GM12801 (cell line): ENCODE results near the gene NPPA.

Experiments used
- CTCF ChIP-seq: IDR thresholded peaks from one replicate; pipeline ENCODE4 v1.5.1; 2011; ENCODE audit warnings: control low read depth; ENCODE audit not compliant: insufficient read length; ENCODE audit errors: extremely low read depth

NPPA gene

GRCh38 chr1:11817192-11817591, 30.4 kb downstream of the NPPA start:
- no peak for TF ChIP-seq CTCF

GRCh38 chr1:11813021-11813420, 34.6 kb downstream of the NPPA start:
- TF ChIP-seq CTCF = no peak

GRCh38 chr1:11807133-11807532, 40.5 kb downstream of the NPPA start:
- no peak for TF ChIP-seq CTCF

GRCh38 chr1:11806307-11806936, 41.2 kb downstream of the NPPA start:
- no peak for TF ChIP-seq CTCF

DNA sequence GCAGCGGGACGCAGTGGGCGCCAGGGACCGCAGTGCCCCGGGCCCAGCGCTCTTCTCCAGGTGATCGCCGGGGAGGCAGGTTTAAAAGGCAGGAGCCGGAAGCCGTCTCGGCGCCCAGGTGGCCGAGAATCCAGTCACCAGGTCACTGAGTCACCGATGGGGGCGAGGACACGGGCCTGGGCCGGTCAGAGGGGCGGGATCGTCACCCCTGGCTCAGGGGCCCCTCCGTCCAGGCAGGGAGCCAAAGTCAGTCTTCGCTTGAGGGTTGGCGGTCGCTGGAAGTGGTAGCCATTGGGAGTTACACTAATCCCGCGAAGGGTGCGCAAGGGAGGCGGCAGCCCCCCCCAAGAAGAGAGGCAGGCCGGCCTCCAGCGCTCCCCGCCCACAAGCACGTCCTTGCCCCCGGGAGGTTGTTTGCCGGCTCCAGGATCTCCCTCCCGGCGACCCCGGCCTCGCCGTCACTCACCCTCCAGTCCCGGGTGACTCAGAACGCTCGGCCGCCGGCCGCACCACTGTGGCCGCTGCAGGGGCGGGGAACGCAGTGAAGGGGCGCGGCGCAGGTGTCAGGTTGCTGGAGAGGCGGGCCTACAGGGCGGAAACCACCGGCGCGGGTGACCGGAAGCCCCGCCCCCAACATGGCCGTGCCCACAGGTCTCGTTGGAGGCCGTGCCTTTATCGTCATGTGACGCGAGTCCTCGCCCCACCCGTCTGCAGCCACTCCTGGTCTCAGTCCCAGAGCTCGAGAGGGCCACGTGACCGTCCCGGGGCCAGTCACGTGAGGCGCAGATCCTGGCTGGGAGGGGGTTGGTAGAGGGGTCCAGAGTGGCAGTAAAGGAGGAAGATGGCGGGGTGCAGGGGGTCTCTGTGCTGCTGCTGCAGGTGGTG, 41.9 kb downstream of the NPPA start, which contains the start of the genes CLCN6 and MTHFR:
Gene CLCN6, plus strand, starts transcription at position 770 of the 885 bp plus-strand sequence. Its CDS starts 72 bp downstream, at position 842.
Gene MTHFR, minus strand, starts transcription at position 543 of the 885 bp plus-strand sequence. CDS start 2,848 bp downstream, outside the sequence.
- no peak for TF ChIP-seq CTCF

- TF ChIP-seq CTCF = no peak
Measured at GRCh38 chr1:11804666-11805421, 42.7 kb downstream of the NPPA start.
